Kidney (tissue), 14 donors: ENCODE results near the gene BACH2. TPM values are rescaled to one million over a fixed set of nuclear protein-coding genes. Genes with fewer than 3 reads are reported as not detected.

Source experiments
- DNase-seq, 5 donors: peaks; one replicate each; pipeline ENCODE4 v3.0.0-alpha.2; 2013 to 2020
- FAIRE-seq: peaks from 2 replicates; lab custom pipeline; 2012; peaks lifted over from hg19 to GRCh38; lab: Jason Lieb, UNC
- H3K27ac ChIP-seq, 2 donors: one replicate each; pipeline ENCODE4 v1.7.0; 2013; ENCODE audit warnings: low read depth in 2 of 2, low read length in 2 of 2, inconsistent platforms in 1 of 2
- H3K27me3 ChIP-seq: one replicate; pipeline ENCODE4 v1.7.1; 2013; ENCODE audit warnings: low read length, inconsistent platforms; ENCODE audit not compliant: control insufficient read depth, insufficient read depth
- H3K36me3 ChIP-seq, 3 donors: one replicate each; pipeline versions ENCODE4 v1.7.0 to v1.7.1; 2013; ENCODE audit warnings: low read length in 3 of 3, control low read depth in 1 of 3, inconsistent platforms in 1 of 3; ENCODE audit not compliant: insufficient read depth in 3 of 3, control insufficient read depth in 2 of 3
- H3K4me1 ChIP-seq, 3 donors: one replicate each; pipeline versions ENCODE4 v1.7.0 to v1.7.1; 2013; ENCODE audit warnings: low read length in 3 of 3, inconsistent platforms in 1 of 3, low read depth in 1 of 3; ENCODE audit not compliant: control insufficient read depth in 2 of 3, insufficient read depth in 2 of 3
- H3K4me3 ChIP-seq, 3 donors: one replicate each; pipeline versions ENCODE4 v1.7.0 to v1.8.1; 2013; ENCODE audit warnings: low read length in 3 of 3, control low read depth in 1 of 3, inconsistent platforms in 1 of 3
- H3K9ac ChIP-seq, 3 donors: one replicate each; pipeline versions ENCODE4 v1.7.0 to v1.7.1; 2013; ENCODE audit warnings: low read length in 3 of 3, control low read depth in 1 of 3, inconsistent platforms in 1 of 3
- H3K9me3 ChIP-seq, 3 donors: one replicate each; pipeline versions ENCODE4 v1.7.0 to v1.7.1; 2013; ENCODE audit warnings: low read length in 3 of 3, control low read depth in 1 of 3, inconsistent platforms in 1 of 3; ENCODE audit not compliant: control insufficient read depth in 2 of 3, insufficient read depth in 1 of 3
- intact Hi-C: fragments of 100-400 bp; cut with DNase I; formaldehyde crosslinking; loops from one replicate; pipeline ENCODE4 v1.11.1; 2022
- polyA plus RNA-seq: library from polyadenylated mRNA; stranded (reverse); fragments of 350-450 nt; fragmentation: Illumina TruSeq; extraction: RNeasy Lipid Tissue Mini Kit (QIAGEN cat#74804); gene quantifications from one replicate; pipeline ENCODE4 v1.2.3, GENCODE V29; 2014; ENCODE audit warnings: low read depth, low replicate concordance; ENCODE audit not compliant: insufficient read depth
- total RNA-seq: library from RNA; stranded (reverse); fragmentation: NEBNext Ultra II Directional; extraction: Animal tissue kit (Norgen Biotek cat#: 25700); gene quantifications from one replicate; pipeline ENCODE4 v1.2.1, GENCODE V29; 2021
- TF ChIP-seq, protein P1 (sequence below): IDR thresholded peaks from 3 replicates; pipeline ENCODE4 v1.5.1; 2012; ENCODE audit warnings: mild to moderate bottlenecking, moderate library complexity, borderline replicate concordance; ENCODE audit not compliant: insufficient read depth; ENCODE audit errors: extremely low read depth
- donor health status: control.
- donor health status: control.
- donor health status: control.
- donor health status: control.
- donor health status: control.
- donor health status: DM: yes; HTN: yes; CAD: no.
- donor health status: Normal renal cell carcinoma (clear cell type).

BACH2 gene
- total and polyA plus RNA-seq, 2 donors from 2014 or later = 0.32 to 6.9 TPM

DNA sequence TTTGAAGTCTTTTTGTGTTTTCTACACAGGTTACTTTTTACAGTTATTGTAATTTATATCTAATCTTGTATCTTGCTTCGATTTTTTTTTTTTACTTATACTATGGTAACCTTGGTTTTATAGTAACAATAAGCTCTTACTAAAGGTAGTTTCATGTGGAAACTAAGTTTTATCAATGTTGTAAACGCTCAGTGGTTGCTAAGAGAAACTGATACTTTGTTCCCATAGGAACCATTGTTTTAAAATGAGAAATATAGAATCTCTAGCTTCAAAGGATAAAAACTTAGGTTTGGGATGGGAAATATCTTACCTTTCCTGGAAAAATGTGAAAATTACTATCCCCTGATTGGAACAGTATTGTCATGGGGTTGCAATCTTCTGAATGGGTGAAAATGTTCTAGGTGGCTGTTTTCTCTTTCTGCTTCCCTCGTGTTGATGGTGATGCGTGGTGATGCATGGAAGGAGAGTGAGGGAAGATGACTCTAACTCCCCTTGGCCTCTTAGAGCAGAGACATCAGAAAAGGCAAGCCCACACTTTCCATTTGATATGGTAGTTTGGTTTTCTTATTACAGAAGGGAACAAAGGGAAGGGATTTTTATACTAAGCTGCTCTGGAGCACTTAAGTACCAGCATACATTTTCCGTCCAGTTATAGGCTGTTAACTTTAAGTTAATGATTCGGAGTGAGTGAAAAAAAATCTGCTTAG lies 23.5 kb upstream of the BACH2 start:
- TF ChIP-seq, protein P1, sequence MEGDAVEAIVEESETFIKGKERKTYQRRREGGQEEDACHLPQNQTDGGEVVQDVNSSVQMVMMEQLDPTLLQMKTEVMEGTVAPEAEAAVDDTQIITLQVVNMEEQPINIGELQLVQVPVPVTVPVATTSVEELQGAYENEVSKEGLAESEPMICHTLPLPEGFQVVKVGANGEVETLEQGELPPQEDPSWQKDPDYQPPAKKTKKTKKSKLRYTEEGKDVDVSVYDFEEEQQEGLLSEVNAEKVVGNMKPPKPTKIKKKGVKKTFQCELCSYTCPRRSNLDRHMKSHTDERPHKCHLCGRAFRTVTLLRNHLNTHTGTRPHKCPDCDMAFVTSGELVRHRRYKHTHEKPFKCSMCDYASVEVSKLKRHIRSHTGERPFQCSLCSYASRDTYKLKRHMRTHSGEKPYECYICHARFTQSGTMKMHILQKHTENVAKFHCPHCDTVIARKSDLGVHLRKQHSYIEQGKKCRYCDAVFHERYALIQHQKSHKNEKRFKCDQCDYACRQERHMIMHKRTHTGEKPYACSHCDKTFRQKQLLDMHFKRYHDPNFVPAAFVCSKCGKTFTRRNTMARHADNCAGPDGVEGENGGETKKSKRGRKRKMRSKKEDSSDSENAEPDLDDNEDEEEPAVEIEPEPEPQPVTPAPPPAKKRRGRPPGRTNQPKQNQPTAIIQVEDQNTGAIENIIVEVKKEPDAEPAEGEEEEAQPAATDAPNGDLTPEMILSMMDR = no peak
- no peaks in the 10 kb centered on the region for H3K27me3 ChIP-seq
- no peak overlapping the region for H3K4me3 ChIP-seq
- no peak for FAIRE-seq
- H3K9me3 ChIP-seq = no peaks in the 10 kb centered on the region
- no peak overlapping the region for H3K9ac ChIP-seq
- intact Hi-C loops = no loop called here
- H3K36me3 ChIP-seq = no peaks in the 10 kb centered on the region
- no peak overlapping the region for H3K27ac ChIP-seq
- peaks cover 0 to 3% (median 0%) of the 10 kb centered on the region in 3 donors for H3K4me1 ChIP-seq
- DNase-seq = peak in 2 of 5 donors; percentile 29 to 38

DNA sequence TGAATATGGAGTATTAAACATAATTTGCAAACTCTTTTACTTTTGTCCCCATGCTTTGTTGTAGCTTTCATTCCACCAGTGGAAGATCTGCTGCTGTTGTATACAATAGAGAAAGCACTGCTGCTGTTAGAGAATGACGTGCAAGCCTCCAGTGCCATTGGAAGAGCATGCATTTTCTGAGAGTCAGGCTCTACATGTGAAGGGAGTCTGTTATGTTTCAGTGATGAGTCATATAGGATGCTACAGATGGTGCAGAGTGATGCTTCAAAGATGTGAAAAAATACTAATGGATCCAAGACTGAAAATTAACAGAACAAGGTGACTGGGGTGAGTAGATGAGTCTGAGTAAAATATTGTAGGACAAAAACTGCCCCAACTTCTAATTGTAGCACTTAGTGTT lies 22.4 kb upstream of the BACH2 start:
- TF ChIP-seq, protein P1 = no peak
- Histone ChIP-seq H3K9me3 (no peaks in the 10 kb centered on the region), H3K4me1 (peaks cover 0 to 3% (median 0%) of the 10 kb centered on the region in 3 donors), H3K36me3 (no peaks in the 10 kb centered on the region), H3K27me3 (no peaks in the 10 kb centered on the region), H3K4me3 (no peak overlapping the region), H3K27ac (no peak overlapping the region), H3K9ac (no peak overlapping the region)
- FAIRE-seq (no peak), DNase-seq (no peak)
- intact Hi-C loops = no loop called here

DNA sequence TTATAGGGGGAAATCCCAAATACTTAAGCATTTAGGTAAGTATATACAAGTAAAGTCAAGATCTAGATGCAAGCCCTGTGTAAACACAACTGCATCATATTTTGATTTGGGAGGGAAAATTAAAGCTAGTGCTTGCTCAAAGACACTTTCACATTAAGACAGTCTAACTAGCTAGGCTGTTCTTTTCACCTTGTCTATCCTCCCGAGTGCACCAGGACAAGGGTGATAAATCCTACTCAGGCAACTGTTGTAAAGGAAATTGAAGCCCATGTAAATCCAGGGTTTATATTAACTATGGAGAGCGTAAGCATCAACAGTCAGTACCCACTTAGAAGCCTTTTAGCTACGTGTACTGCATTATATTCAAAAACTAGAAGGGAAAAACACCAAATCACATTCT lies 19.3 kb upstream of the BACH2 start:
- intact Hi-C loops = no loop called here
- no peaks in the 10 kb centered on the region for H3K36me3 ChIP-seq
- peak in 2 of 5 donors; percentile 72 to 75 for DNase-seq
- peaks cover 0 to 3% (median 0%) of the 10 kb centered on the region in 3 donors for H3K4me1 ChIP-seq
- no peak for FAIRE-seq
- H3K9ac ChIP-seq = no peak overlapping the region
- H3K9me3 ChIP-seq = no peaks in the 10 kb centered on the region
- no peaks in the 10 kb centered on the region for H3K27me3 ChIP-seq
- H3K4me3 ChIP-seq = no peak overlapping the region
- TF ChIP-seq, protein P1 = no peak
- H3K27ac ChIP-seq = no peak overlapping the region
